Raji (cell line): ENCODE results near the gene NAPA.

ENCODE experiments used
- POLR2A ChIP-seq: IDR thresholded peaks from 2 replicates; pipeline ENCODE4 v1.6.1; 2011; ENCODE audit warnings: low read depth, low read length, control low read depth; ENCODE audit not compliant: insufficient read depth

The NAPA gene

DNA sequence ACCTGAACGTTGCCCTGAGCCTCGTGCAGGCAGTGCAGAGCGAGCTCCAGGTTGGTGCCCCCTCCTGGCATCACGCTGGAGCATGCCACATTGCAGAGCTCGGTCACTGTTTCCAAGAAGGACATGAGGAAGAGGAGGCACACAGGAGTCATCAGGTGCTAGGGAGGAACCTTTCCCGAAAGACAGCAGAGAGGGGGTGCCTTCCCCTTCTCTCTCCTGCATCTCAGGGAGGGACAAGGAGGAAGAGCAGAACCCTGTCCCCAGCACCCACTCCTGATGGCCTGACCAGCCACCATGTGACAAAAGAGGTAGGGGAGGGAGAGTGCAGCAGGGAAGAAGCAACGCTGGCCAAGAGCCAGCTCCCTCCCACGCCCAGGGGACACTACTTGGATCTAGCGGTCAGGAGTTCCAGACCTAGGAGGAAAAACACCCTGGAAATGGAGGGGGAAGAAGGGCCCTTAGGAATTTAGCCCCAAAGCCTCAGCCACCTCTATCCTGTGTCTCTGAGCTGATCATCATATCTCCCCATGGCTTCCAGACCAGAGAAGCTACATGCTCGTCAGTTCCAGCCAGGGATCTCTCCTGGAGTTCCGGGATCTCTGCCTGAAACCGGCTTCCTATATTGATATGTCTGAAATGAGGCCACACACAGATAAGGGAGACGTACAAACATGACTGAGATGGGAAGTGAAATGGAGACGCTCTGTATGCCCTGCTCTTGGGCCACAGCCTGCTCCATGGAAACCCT is 17.0 kb upstream of the NAPA start:
- TF ChIP-seq POLR2A = no peak

DNA sequence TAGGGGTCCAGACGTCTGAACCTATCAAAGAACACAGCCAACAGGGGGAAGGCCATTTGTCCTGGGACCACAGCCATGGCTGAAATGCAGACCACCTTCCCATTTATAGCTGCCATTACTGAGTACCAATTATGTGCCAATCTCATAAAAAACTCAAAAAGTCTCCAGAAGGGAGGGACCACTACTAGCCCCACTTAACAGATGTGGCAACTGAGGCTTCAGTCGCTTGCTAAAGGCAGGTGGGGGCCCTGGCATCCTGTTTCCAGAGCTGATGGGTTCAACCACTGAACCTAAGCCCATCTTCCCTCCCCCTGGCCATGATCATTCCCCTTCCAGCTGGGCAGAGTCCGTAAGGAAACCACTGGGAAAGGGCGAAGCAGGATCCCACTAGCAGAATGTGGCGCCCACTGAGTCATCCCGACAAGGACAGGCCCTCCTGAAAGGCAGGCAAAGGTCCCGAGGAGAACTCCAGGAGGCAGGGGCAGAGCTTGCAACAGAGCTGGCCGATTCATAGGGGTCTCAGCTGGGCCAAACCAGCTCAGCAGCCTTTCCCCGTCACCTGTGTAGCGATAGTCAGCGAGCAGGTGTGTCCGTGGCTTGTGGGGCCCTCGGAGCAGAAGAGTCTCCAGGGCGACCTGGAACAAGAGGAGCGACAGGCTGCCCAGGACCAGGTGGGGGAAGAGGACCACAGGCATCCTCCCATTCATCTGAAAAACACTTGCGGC is 14.3 kb upstream of the NAPA start:
- TF ChIP-seq POLR2A = no peak

DNA sequence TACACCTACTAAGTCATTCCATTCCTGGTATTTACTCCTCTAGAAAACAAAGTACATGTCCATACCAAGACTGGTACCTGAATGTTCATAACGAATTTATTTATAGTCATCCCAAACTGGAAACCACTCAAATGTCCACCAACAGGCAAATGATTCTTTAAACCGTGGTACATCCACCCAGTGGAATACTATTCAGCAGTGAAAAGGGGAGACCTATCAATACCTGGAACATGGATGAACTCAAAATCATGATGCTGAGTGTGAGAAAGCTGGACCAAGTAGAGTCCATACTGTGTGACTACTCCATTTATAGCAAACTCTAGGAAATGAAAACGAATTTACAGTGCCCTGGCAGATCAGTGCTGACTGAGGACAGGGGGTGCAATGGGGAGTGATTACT is 11.9 kb upstream of the NAPA start:
- TF ChIP-seq POLR2A = no peak

DNA sequence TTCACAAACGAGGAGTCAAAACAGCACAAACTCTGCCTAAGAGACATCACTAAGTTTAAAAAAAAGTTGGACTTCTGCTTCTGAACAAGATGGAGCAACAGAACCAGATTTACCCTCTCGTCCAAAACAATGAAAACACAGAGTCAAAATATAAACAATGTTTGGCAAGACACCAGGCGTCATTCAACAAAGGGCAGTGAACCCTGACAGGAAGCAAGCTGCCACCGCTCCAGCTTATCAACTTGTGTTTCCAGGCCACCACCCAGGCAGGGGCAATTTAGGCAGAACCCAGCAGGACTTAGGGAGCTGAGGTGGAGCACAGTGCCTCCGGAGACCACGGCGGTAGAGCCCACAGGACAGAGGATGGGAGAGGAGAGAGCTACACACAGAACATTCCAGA is 8.6 kb upstream of the NAPA start:
- TF ChIP-seq POLR2A = no peak

DNA sequence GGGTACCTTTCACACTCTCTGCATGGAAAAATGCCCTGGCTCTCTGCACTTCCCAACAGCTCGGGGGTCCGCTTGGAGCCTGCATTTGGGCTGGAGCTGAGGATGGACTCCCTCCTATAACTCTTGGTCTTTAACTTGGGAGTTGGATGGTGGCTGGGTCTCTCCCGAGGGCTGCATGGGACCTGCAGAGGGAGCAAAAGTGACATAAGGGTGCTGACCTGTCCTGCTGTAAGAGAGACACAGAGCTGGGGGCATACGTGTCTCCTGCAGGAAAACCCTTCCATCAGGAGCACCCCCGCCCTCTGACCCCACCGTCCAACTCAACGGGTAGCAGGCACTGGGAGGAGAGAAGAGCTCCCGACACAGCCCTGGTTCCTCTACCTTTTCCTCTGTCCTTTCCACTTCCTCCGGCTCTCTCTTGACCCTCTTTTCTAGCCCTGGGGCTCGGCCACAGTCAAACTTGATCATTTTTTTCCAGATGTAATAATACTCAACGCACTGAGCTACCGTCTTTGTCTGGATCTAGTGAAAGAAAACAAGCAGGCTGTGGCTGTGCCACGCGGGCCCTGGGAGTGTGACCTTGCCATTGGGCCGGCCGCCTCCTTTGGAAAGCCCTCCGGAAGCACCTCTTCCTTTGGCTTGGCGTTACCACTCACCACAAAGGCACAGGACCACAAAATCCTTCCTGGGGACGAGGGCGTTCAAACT is 6.8 kb upstream of the NAPA start:
- TF ChIP-seq POLR2A = no peak

DNA sequence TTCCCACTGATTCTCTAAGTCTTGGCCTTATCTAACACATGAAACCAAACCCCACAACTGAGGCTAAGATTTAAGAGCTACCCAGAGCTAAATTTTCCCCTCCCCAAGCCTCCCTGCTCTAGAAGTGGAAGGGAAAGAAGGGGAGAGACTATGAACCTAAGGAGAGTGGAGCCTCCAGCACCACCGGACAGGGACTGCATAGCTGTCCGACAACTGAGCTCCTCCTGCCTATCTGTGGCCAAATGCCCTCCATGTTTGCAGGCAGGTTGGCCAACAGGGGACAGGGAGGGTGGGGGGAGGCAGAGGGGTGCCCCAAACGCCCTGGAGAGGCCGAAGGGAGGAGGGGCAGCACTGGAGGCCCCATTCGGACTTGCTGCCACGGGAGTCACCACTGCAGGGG is 6.0 kb upstream of the NAPA start:
- TF ChIP-seq POLR2A = no peak

DNA sequence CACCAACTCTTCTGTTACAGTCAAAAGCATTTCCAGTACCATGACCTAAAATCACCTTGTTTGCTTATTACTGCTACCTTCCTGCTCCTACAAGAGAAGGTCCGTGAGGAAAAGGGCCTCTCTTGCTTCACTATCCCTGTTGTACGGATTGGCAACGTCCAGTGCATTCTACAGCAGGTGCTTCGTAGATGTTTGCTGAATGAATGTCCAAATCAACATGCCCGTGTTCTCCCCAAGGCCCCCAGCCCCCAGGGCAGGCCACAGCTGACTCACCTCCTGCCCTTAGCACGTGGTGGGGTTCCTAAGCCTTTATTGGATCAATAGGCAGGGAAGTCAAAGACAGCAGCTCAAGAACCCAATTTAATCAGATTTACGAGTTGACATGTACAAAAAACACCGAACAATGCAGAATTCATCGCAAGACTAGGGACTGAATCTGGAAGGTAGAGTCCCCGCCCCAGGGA is 5.5 kb upstream of the NAPA start:
- TF ChIP-seq POLR2A = no peak

DNA sequence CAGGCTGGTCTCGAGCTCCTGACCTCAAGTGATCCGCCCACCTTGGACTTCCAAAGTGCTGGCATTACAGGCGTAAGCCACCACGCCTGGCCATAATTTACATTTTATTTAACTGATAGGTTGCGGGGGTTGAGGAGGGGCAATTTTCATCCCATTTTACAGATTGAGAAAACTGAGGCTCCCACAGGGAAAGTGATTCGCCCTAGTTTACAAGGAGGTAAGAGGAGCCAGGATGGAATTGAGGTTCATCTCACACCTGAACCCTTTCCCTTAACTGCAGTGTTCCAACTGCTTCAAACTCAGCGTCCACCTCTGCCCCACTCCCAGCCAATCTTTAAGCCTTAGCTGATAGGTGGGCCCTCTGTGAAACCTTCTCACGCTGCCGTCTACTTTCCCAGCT is 4.0 kb upstream of the NAPA start:
- TF ChIP-seq POLR2A = no peak

DNA sequence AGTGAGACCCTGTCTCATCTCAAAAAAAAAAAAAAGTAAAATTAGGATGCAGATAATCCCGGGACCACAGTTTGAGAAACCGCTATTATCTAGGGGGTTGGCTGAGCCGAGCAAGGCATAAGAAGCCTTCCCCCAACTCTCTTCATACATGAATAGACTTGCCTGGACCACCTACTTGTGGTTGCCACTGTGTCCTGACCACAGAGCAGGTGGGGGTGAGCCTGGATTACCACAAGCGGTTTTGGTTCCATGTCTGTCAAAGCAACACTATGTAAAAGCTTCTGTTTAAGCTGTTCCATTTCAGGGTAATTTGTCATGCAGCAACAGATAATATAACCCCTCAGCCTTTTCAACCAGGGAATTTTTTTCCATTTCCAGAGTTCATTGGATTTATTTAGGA is 3.3 kb upstream of the NAPA start:
- TF ChIP-seq POLR2A = no peak

DNA sequence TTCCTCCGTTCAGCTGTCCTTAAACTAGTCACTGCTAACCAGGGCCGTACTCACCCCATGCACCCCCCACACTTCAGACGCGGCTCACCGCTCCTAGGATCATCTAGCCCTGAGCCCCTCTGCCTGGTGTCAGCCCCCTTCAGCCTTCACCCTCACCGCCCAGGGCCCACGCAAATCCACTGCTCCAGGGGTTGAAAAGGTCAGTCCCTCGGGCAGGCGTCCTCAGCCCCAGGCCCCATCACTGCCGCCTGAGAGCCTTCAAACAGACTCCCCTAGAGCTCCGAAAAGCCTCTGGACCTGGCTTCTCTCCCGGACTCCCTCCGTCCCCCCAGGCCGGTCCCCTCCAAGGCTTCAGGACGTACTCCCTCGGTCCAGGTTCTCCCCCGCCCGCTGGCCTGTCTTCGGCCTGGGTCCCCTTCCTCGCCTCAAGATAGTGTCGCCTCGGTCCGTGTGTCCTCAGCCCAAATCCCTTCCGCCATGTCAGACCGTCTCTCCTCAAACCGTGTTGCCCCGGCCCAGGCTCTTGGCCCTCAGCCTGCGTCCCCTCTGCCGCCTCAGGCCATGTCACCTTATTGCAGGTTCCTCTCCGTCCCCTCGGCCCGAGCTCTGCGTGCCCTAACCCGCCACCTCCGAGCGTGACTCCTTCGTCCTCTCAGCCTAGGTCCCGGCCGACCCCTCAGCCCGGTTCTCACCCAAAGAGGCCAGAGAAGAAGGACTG is 553 bp downstream of the NAPA start:
- TF ChIP-seq POLR2A = no peak

DNA sequence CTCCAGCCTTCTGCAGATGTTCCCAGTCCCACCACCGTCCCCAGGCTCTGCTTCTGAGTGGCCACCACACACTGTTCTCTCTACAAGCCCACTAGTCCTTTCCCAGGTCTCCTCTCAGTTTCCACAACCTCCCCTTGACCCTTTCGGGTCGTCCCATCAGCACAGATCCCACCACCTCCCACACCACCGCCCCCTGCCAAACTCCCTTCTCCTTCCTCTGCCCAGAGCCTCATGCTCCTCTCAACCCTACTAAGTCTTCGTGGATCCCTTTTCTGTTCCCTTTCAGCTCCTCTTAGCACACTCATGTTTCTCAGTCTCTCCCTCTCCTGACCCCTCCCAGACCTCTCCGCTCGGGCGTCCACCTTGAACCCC is 1.9 kb downstream of the NAPA start:
- no peak for TF ChIP-seq POLR2A

DNA sequence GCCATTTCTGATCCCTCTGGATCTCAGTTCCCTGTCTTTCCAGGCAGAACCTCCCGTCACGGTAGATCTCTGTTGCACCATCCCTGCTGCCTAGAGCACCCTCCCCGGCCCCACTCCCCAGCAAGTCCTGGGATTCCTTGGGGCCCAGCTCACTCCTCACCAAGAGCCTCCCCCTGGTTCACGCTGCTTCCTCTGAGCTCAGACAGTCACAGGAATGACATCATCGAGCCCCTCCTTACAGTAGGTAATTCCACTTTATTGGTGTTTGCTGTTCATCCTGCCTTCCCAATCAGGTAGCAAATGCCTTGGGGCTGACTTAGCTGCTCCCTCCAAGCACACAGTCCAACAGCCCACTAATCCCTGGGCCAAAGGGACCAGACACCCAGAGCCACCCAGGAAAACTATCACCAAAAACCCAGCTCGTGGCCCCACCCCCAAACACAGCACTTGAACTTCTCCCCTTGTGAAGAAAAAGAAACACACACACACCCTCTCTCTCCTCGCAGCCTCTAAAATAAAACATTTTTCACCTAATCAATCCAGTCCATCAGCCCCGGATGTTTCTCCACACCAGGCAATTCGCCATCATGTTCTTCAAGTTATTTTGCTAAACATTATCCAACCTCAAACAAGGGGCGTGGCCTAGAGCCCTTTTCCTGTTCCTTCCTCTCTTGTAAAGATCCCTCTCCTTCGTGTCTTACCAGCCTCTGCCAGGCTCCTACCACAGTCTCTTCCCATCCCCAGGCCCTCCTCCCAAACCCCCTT is 2.5 kb downstream of the NAPA start:
- TF ChIP-seq POLR2A = no peak

DNA sequence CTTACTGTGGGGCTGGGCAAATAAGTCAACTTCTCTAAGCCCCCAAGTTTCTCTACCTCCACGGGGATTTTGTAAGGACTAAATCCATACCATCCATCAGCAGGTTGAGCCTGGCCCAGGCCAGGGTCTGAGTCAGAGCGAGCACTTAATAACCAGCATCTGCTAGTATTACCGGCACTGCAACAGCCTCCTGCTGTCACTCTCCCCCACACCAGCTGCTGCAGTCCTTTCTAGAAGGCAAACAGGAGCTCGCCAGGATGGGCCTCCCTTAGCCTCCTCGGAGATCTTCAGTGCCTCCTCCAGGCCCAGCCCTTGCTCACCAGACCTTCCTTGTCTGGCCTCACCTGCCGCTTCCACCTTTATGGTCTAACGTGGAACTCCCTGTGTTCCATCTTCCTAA is 3.2 kb downstream of the NAPA start:
- no peak for TF ChIP-seq POLR2A

DNA sequence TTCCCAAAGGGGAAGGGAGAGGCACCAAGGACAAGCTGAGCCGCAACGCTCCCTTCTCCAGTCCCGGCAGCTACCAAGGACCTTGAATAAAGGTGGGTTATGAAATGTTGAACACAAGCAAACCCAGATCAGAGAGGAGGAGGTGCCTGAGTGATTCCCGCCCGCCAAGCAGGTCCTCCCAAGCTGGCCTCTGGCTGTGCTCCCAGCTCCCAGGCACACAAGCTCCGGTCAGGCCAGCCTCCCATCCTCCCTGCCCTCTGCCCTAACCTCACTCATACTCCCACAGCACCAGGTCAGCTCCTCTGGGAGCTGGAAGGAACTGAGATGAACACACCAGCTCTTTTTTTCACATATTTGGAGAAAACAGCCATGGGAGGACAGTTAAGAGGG is 3.7 kb downstream of the NAPA start:
- no peak for TF ChIP-seq POLR2A

DNA sequence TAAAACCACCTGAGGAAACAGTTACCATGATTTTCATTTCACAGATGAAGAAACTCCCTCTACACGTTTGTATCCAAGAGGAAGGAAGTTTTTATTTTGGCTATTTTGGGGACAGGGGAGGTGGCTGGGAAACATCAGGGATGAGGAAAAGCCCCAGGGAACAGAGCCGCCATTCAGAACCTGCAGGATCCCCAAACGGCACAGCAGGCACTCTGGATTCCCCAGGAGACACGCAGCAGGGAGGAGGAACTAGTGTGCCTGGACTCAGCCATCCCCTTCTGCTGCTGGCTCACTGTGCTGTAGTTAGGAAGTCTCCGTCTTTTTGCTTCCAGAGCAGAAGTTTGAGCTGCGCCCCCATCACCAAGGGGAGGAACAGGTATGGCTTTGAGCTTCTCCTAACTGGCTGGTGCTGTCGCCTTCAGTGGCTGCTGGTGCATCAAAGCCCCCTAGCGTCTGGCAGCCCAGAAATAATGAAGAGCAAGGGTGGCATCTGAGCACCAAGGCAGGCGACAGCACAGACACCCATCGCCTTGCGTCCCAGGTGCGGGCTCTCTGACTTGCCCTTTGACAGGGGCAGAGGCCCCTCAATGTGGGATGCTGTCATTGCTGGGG is 4.2 kb downstream of the NAPA start:
- TF ChIP-seq POLR2A = no peak

DNA sequence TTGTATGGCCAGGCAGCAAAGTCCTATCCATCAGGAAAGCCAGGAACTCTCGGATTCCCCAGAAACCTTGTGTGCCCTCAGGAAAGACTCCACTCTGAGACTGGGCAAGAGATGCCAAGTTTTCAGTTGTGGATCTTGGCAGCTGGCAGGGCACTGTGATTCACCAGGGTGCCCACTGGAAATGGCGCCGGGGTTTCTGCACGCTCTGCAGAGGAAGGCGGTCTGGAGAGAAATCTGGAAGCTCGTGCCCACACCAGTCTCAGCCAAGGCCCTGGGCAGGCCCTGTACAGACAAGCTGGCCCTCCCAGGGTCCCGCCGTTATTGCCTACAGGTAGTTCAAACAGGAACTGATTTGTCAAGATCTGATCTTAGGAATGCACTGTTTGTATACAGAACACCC is 4.9 kb downstream of the NAPA start:
- no peak for TF ChIP-seq POLR2A
